Nephron (organoid): Measurements from ENCODE around the gene VANGL1.
"Not testable (repeated sequence)": the region's sequence is repeated elsewhere in the genome, so short reads cannot be mapped to it uniquely, and the experiment has no call there.

Experiments used
- H3K27ac Mint-ChIP-seq, 3 experiments: 2 replicates each; pipeline ENCODE4 v1.8.0; 2020; ENCODE audit warnings: mixed read lengths in 3 of 3, mild to moderate bottlenecking in 2 of 3, moderate library complexity in 1 of 3
- H3K27me3 Mint-ChIP-seq: 2 replicates; pipeline ENCODE4 v1.8.0; 2021; ENCODE audit warnings: low read depth, mild to moderate bottlenecking, moderate library complexity, mixed read lengths
- H3K36me3 Mint-ChIP-seq: 2 replicates; pipeline ENCODE4 v1.8.0; 2020; ENCODE audit warnings: low read depth, mixed read lengths
- H3K4me1 Mint-ChIP-seq: 2 replicates; pipeline ENCODE4 v1.8.0; 2020; ENCODE audit warnings: mixed read lengths
- H3K4me3 Mint-ChIP-seq, 3 experiments: 2 replicates each; pipeline ENCODE4 v1.8.0; 2020; ENCODE audit warnings: mild to moderate bottlenecking in 3 of 3, mixed read lengths in 3 of 3, moderate library complexity in 2 of 3
- H3K9me3 Mint-ChIP-seq: 2 replicates; pipeline ENCODE4 v1.8.0; 2020; ENCODE audit warnings: mixed read lengths
- TF ChIP-seq, protein P1 (sequence below), 3 experiments: fragments of 200-600 bp; sonication (generic); IDR thresholded peaks; one replicate each; pipeline ENCODE4 v1.5.0; 2021; ENCODE audit warnings: antibody characterized with exemption in 3 of 3; ENCODE audit not compliant: unreplicated experiment in 3 of 3

Gene VANGL1

DNA sequence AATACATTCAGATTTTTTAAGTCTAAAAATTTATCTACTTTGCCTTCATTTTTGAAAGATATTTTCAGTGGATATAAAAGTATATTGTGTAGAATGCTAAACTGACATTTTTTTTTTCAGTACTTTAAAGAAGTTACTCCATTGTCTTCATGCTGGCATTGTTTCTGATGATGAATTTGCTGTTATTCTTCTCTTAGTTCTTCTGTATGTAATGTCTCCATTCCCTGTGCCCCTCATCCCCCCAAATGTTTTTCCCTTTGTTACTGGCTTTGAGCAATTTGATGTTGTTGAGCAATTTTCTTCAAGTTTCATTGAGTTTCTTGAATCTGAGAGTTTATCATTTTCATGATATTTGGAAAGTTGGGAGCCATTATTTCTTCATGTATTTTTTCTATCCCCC lies 20.8 kb upstream of the VANGL1 start:
- TF ChIP-seq, protein P1, sequence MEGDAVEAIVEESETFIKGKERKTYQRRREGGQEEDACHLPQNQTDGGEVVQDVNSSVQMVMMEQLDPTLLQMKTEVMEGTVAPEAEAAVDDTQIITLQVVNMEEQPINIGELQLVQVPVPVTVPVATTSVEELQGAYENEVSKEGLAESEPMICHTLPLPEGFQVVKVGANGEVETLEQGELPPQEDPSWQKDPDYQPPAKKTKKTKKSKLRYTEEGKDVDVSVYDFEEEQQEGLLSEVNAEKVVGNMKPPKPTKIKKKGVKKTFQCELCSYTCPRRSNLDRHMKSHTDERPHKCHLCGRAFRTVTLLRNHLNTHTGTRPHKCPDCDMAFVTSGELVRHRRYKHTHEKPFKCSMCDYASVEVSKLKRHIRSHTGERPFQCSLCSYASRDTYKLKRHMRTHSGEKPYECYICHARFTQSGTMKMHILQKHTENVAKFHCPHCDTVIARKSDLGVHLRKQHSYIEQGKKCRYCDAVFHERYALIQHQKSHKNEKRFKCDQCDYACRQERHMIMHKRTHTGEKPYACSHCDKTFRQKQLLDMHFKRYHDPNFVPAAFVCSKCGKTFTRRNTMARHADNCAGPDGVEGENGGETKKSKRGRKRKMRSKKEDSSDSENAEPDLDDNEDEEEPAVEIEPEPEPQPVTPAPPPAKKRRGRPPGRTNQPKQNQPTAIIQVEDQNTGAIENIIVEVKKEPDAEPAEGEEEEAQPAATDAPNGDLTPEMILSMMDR (IDR thresholded peaks at IDR 0.05; ENCODE audit: unreplicated experiment in 3 of 3), result no peak
- Mint-ChIP-seq H3K27ac (no peak overlapping the region), H3K4me3 (no peak overlapping the region), H3K4me1 (no peaks in the 10 kb centered on the region), H3K36me3 (peaks cover 3% of the 10 kb centered on the region), H3K9me3 (peaks cover 30% of the 10 kb centered on the region), H3K27me3 (no peaks in the 10 kb centered on the region)

GRCh38 chr1:115624859-115625258 lies 16.9 kb upstream of the VANGL1 start:
- Mint-ChIP-seq H3K4me3 (no peak overlapping the region), H3K27ac (no peak overlapping the region), H3K9me3 (peaks cover 33% of the 10 kb centered on the region), H3K36me3 (peaks cover 3% of the 10 kb centered on the region), H3K27me3 (no peaks in the 10 kb centered on the region), H3K4me1 (no peaks in the 10 kb centered on the region)
- TF ChIP-seq, protein P1 (IDR thresholded peaks at IDR 0.05; ENCODE audit: unreplicated experiment in 3 of 3), result no peak

- TF ChIP-seq, protein P1 (IDR thresholded peaks at IDR 0.05; ENCODE audit: unreplicated experiment in 3 of 3), result no peak
- Mint-ChIP-seq H3K9me3 (peaks cover 19% of the 10 kb centered on the region), H3K36me3 (no peaks in the 10 kb centered on the region), H3K4me3 (no peak overlapping the region), H3K27me3 (no peaks in the 10 kb centered on the region), H3K27ac (no peak overlapping the region), H3K4me1 (no peaks in the 10 kb centered on the region)
Observed at GRCh38 chr1:115630342-115630741, 11.4 kb upstream of the VANGL1 start.

GRCh38 chr1:115632251-115633026 lies 9.3 kb upstream of the VANGL1 start:
- Mint-ChIP-seq H3K4me1 (no peaks in the 10 kb centered on the region), H3K4me3 (no peak overlapping the region), H3K27me3 (no peaks in the 10 kb centered on the region), H3K27ac (no peak overlapping the region), H3K36me3 (no peaks in the 10 kb centered on the region), H3K9me3 (peaks cover 31% of the 10 kb centered on the region)
- TF ChIP-seq, protein P1 (IDR thresholded peaks at IDR 0.05; ENCODE audit: unreplicated experiment in 3 of 3), result no peak

- H3K27me3 Mint-ChIP-seq, H3K27ac Mint-ChIP-seq, H3K36me3 Mint-ChIP-seq, H3K4me1 Mint-ChIP-seq, H3K4me3 Mint-ChIP-seq: not testable (repeated sequence)
- H3K9me3 Mint-ChIP-seq, result peaks cover 37% of the 10 kb centered on the region
Observed at GRCh38 chr1:115633606-115634005, 8.2 kb upstream of the VANGL1 start.

GRCh38 chr1:115637247-115637646 lies 4.5 kb upstream of the VANGL1 start:
- H3K27ac Mint-ChIP-seq, H3K27me3 Mint-ChIP-seq, H3K36me3 Mint-ChIP-seq, H3K4me1 Mint-ChIP-seq, H3K4me3 Mint-ChIP-seq: not testable (repeated sequence)
- peaks cover 52% of the 10 kb centered on the region for H3K9me3 Mint-ChIP-seq

DNA sequence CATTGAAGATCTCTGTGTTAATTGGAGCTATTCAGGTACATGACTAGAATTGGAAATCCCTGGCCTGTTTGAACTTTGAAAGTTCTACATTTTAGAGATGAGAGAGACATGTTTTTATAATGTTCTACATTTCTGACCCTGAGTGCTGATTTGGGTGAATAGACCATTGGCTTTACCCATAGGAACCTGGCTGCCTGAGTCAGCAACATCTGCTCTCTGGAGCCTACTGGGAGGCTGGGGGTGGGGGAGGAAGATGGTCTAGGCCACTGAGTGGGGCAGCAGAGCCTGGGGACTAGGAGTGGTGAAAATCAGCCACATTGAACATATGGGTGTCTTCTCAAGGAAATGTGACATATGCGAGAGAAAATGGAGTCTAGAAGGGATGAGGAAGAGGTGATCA lies 1.4 kb upstream of the VANGL1 start:
- Mint-ChIP-seq H3K4me1 (peaks cover 14% of the 10 kb centered on the region), H3K27me3 (peaks cover 9% of the 10 kb centered on the region), H3K4me3 (peak overlapping the region; percentile 84 to 94 (median 89)), H3K36me3 (peaks cover 4% of the 10 kb centered on the region), H3K27ac (peak overlapping the region in 2 of 3 experiments; percentile 35 to 94), H3K9me3 (peaks cover 42% of the 10 kb centered on the region)
- TF ChIP-seq, protein P1 (IDR thresholded peaks at IDR 0.05; ENCODE audit: unreplicated experiment in 3 of 3), result no peak
